Measurements from ENCODE around the gene SERPINA4.

GRCh38 chr14:94572637-94573303, 11.5 kb downstream of the SERPINA4 start:
- no peak for TF ChIP-seq CTCF (IDR thresholded peaks at IDR 0.05)
- no peak for TF ChIP-seq YY1 (IDR thresholded peaks at IDR 0.05; ENCODE audit: low read depth)
- no peak for TF ChIP-seq POLR2AphosphoS5 (IDR thresholded peaks at IDR 0.05; ENCODE audit: low read depth, low read length)
- TF ChIP-seq TCF12 (IDR thresholded peaks at IDR 0.05), result no peak
- no peak for TF ChIP-seq RAD21 (IDR thresholded peaks at IDR 0.05; ENCODE audit: low read length)
- TF ChIP-seq RCOR1 (IDR thresholded peaks at IDR 0.05; ENCODE audit: low read length), result no peak
- no peak for TF ChIP-seq JUND (IDR thresholded peaks at IDR 0.05)
- TF ChIP-seq SIN3A (IDR thresholded peaks at IDR 0.05; ENCODE audit: borderline replicate concordance, low read depth, low read length), result no peak

Measured in SK-N-SH (cell line).